RWPE1 (cell line): ENCODE data around the gene ZMYND10.
"Not testable (repeated sequence)": the region's sequence is repeated elsewhere in the genome, so short reads cannot be mapped to it uniquely, and the experiment has no call there.

Experiments
- CTCF ChIA-PET: fragments of 350-600 bp; sonication (Branson Sonifier 250); formaldehyde crosslinking; extraction: SDS; loops from one replicate; lab custom pipeline; 2021; lab: Yijun Ruan, JAX
- POLR2A ChIA-PET: fragments of 400-600 bp; formaldehyde crosslinking; extraction: SDS; loops from one replicate; lab custom pipeline; 2020; ENCODE audit warnings: antibody characterized with exemption; ENCODE audit not compliant: low non-redundant PET; lab: Yijun Ruan, JAX
- DNase-seq: peaks from one replicate; pipeline ENCODE4 v3.0.0; 2012; ENCODE audit warnings: low spot score
- H3K27ac ChIP-seq: fragments of 450-650 bp; 2 replicates; pipeline ENCODE4 v1.5.1; 2017
- CTCF ChIP-seq: fragments of 450-650 bp; conservative IDR thresholded peaks from 2 replicates; pipeline ENCODE4 v1.5.1; 2017; ENCODE audit warnings: low read depth, mild to moderate bottlenecking

Gene ZMYND10

GRCh38 chr3:50314816-50315215 lies 30.7 kb downstream of the ZMYND10 start:
- CTCF ChIA-PET: no interaction called here
- POLR2A ChIA-PET: interaction anchor here (0.6 kb wide), 1 partner anchor 15 kb away, joined by 3 read pairs; no protein-coding TSS in a partner anchor
- DNase-seq: no peak
- H3K27ac ChIP-seq: peak overlapping the region; percentile 97
- no peak for TF ChIP-seq CTCF

DNA sequence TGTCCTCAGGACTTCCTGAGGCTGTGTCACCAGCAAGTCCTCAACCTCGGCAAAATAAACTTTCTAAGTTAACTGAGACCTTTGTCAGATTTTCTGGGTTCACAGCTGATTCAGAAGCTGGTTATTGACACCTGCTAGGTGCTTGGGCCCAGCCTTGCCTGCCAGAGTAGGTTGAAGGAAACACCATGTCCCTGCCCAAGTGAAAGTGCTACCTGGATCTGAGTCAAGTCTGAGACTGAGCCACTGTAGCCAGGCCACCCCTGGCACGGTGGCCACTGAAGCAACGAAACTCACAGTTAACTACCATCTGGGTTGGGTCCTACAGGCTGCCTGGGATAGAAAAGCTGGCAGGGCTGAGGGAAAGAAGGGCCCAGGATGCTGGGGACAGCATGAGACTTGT lies 31.2 kb downstream of the ZMYND10 start:
- DNase-seq: no peak
- POLR2A ChIA-PET: no interaction called here
- CTCF ChIA-PET: no interaction called here
- TF ChIP-seq CTCF: no peak
- H3K27ac ChIP-seq: peak overlapping the region; percentile 97

- DNase-seq, POLR2A ChIA-PET, CTCF ChIA-PET, H3K27ac ChIP-seq: not testable (repeated sequence)
Measured at GRCh38 chr3:50312041-50312440, 33.5 kb downstream of the ZMYND10 start.

- POLR2A ChIA-PET: no interaction called here
- CTCF ChIA-PET: interaction anchor here (0.6 kb wide), 1 partner anchor 19 kb away, joined by 5 read pairs; no protein-coding TSS in a partner anchor
- TF ChIP-seq CTCF: no peak
- H3K27ac ChIP-seq: no peak overlapping the region
- no peak for DNase-seq
Measured at GRCh38 chr3:50304601-50305000, 40.9 kb downstream of the ZMYND10 start.

GRCh38 chr3:50303013-50303815 lies 42.3 kb downstream of the ZMYND10 start, which contains the start of gene HYAL1:
Gene HYAL1 (minus strand): TSS chr3:50303574. CDS start chr3:50302956, 618 bp downstream.
- ChIA-PET CTCF (interaction anchor here (0.6 kb wide), 1 partner anchor 784 kb away, joined by 3 read pairs; no protein-coding TSS in a partner anchor), POLR2A (no interaction called here)
- H3K27ac ChIP-seq: peak within 1 kb of the TSS; percentile 93
- no peak for DNase-seq
- no peak; the same call in 1 of the 2 replicates for TF ChIP-seq CTCF

DNA sequence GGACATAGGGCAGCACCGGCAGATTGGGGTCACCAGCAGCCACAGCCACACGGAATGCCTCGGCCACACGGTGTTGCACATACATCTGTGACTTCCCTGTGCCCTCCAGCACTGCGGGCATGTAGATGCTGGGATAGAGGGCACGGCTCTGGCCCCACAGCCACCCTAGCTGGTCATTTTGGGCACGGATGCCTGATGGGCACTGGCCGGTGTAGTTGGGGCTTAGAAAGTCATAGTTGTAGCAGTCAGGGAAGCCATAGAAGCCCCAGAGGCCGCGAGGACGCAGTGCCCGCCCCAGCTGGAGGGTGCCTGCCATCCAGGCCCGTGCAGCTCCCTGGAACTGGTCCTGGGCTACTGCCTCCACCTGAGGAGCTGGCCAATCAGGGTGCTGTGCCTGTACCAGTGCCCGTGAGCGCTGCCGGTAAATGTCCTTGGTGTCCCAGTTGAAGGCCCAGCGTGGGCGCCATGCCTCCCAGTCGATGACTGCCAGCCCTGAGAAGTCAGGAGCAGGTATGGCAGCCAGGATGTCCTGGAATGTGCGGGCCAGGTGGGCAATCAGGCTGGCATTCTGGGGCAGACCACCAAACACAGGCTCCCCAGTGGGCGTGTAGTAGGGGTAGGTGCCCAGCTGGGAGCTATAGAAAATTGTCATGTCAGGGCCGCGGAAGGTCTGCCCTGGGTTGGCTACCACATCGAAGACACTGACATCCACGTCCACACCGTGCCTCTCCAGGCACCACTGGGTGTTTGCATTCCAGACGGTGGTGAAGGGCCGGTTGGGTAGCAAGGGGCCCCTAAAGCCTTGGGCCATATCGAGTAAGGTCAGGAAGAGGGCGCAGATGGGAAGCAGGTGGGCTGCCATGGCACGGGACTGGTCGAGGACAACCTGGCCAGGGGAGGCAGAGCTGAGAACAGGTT lies 43.2 kb downstream of the ZMYND10 start:
- CTCF ChIA-PET: no interaction called here
- peak overlapping the region; percentile 93 for H3K27ac ChIP-seq
- no peak for TF ChIP-seq CTCF
- POLR2A ChIA-PET: no interaction called here
- no peak for DNase-seq
